ENCODE data around the gene FBH1. TPM values are rescaled to one million over a fixed set of nuclear protein-coding genes. Genes with fewer than 3 reads are reported as not detected.
"Not testable (repeated sequence)": the region's sequence is repeated elsewhere in the genome, so short reads cannot be mapped to it uniquely, and the experiment has no call there.

FBH1 gene
- total RNA-seq, 5 donors from 2014 or later (not counting 1 experiment from before 2014, with no cell fraction given): 72.8 to 95.5 (median 86.2) TPM

DNA sequence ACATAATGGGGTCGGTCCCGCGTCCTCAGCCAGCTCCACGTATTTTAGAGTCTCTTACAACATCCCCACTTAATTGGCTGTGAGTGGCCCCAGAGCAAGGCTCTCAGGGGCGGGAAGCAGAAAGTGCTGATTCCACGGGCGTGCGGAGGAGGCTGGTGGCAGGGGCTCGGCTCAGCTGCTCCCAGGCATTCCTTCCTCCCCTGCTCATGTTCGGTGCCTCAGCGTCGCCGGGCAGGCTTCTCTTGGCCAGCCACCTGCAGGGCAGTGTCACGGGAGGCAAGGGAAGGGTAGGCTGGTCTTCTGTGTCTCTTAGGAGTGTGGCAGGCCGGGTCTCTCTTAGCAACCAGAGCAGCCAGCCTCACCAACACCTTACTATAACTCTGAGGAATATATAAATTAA, 53.5 kb downstream of the FBH1 start:
- Histone ChIP-seq H3K4me3 (ENCODE audit: control insufficient read depth in 1 of 2, extremely low read depth in 1 of 2, low read length in 1 of 2) (no peak overlapping the region), H3K36me3 (ENCODE audit: control insufficient read depth in 2 of 2, extremely low read depth in 1 of 2, insufficient read depth in 1 of 2, low read length in 1 of 2) (no peaks in the 10 kb centered on the region), H3K27me3 (replicated peaks in 1 of 2; ENCODE audit: control insufficient read depth in 2 of 2, extremely low read depth in 1 of 2, insufficient read depth in 2 of 2, low read length in 1 of 2) (no peaks in the 10 kb centered on the region), H3K4me1 (ENCODE audit: control insufficient read depth in 1 of 2, extremely low read depth in 1 of 2, insufficient read depth in 2 of 2, low read length in 2 of 2) (peaks cover 0 to 13% of the 10 kb centered on the region in 2 experiments), H3K27ac (ENCODE audit: low read length) (no peak overlapping the region), H3K9me3 (no peaks in the 10 kb centered on the region)
- POLR2A ChIA-PET: no interaction called here
- peaks cover 3% of the 10 kb centered on the region for H3K36me3 Mint-ChIP-seq
- peaks cover 0 to 1% of the 10 kb centered on the region in 2 donors for H3K27me3 Mint-ChIP-seq
- H3K4me1 Mint-ChIP-seq: peaks cover 9 to 12% (median 12%) of the 10 kb centered on the region in 3 donors
- ATAC-seq (replicated peaks in 1 of 4) (no peak), DNase-seq (no peak)
- no peak overlapping the region for H3K4me3 Mint-ChIP-seq
- H3K9me3 Mint-ChIP-seq: no peaks in the 10 kb centered on the region
- CTCF ChIA-PET: interaction anchor here in 1 of 2 donors (0.7 kb wide), 1 partner anchor 95 kb away, joined by 3 read pairs; no protein-coding TSS in a partner anchor
- no peak overlapping the region for H3K27ac Mint-ChIP-seq
- 69% methylated on average over 5 of the region's 15 CpGs for WGBS (ENCODE audit: insufficient coverage)

DNA sequence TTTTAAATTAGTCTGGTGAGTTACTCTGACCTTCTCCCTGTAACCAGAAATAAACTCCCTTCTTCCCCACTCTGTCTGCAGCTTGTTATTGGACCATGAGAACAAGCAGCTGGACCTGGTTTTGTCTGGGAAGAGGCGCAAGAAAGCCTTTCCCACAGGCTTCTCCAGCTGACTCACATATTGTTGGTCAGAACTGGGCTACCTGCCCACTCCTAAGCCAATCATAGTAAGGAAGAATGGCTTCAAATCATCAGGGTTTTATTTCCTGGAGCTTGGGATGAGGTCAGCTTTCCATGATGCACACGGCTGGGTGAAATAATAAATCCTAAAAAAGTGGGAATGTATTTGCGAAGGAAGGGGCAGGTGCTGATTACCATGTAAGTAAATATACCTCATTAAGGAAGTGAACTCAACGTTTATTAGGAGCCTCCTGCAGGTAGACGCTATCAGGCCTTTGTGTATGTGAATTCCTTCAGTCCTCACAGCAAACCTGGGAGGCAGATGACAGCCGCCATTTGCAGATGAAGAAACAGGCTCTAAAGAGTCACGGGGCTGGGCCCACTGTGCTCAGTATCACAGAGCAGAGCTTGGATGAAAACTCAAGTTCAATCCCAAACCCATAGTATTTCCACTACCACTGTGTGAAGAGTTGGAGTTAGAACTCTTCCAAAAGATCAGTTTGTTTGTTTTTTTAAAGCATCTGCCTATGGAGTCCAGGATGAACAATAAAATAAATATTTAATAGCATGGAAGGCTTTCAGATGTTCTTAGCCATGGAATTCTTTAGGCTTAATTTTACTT, 54.5 kb downstream of the FBH1 start:
- H3K36me3 Mint-ChIP-seq: no peaks in the 10 kb centered on the region
- WGBS (ENCODE audit: insufficient coverage): no CpG with 5 or more reads among the region's 7 CpGs
- ChIA-PET POLR2A (no interaction called here), CTCF (no interaction called here)
- peaks cover 0 to 1% of the 10 kb centered on the region in 2 donors for H3K27me3 Mint-ChIP-seq
- H3K4me1 Mint-ChIP-seq: peaks cover 9 to 12% (median 12%) of the 10 kb centered on the region in 3 donors
- Histone ChIP-seq H3K36me3 (ENCODE audit: control insufficient read depth in 2 of 2, extremely low read depth in 1 of 2, insufficient read depth in 1 of 2, low read length in 1 of 2) (no peaks in the 10 kb centered on the region), H3K4me3 (ENCODE audit: control insufficient read depth in 1 of 2, extremely low read depth in 1 of 2, low read length in 1 of 2) (no peak overlapping the region), H3K27me3 (replicated peaks in 1 of 2; ENCODE audit: control insufficient read depth in 2 of 2, extremely low read depth in 1 of 2, insufficient read depth in 2 of 2, low read length in 1 of 2) (no peaks in the 10 kb centered on the region), H3K27ac (ENCODE audit: low read length) (no peak overlapping the region), H3K9me3 (no peaks in the 10 kb centered on the region), H3K4me1 (ENCODE audit: control insufficient read depth in 1 of 2, extremely low read depth in 1 of 2, insufficient read depth in 2 of 2, low read length in 2 of 2) (peaks cover 0 to 13% of the 10 kb centered on the region in 2 experiments)
- no peak overlapping the region for H3K27ac Mint-ChIP-seq
- no peak for DNase-seq
- ATAC-seq (replicated peaks in 1 of 4): no peak
- no peak overlapping the region for H3K4me3 Mint-ChIP-seq
- no peaks in the 10 kb centered on the region for H3K9me3 Mint-ChIP-seq

DNA sequence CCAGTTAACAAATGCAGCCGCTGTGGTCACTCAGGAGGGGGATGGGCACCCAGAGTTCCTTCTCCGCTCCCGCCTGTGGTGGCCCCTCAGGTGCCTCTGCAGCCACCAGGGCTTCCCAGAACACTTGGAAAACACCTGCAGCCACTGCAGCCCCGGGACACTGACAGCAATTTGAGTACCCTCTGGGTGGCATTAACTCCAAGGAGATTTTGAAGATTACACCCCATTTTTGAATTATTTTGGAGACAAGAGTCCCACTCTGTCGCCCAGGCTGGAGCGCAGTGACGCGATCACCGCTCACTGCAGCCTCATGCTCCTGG, 55.1 kb downstream of the FBH1 start:
- H3K27ac Mint-ChIP-seq: no peak overlapping the region
- H3K36me3 ChIP-seq (ENCODE audit: control insufficient read depth in 2 of 2, extremely low read depth in 1 of 2, insufficient read depth in 1 of 2, low read length in 1 of 2): no peaks in the 10 kb centered on the region
- ChIA-PET CTCF (no interaction called here), POLR2A (no interaction called here)
- H3K4me3 ChIP-seq (ENCODE audit: control insufficient read depth in 1 of 2, extremely low read depth in 1 of 2, low read length in 1 of 2): no peak overlapping the region
- no peak overlapping the region for H3K4me3 Mint-ChIP-seq
- peaks cover 0 to 13% of the 10 kb centered on the region in 2 experiments for H3K4me1 ChIP-seq (ENCODE audit: control insufficient read depth in 1 of 2, extremely low read depth in 1 of 2, insufficient read depth in 2 of 2, low read length in 2 of 2)
- no peak overlapping the region for H3K27ac ChIP-seq (ENCODE audit: low read length)
- no peak for ATAC-seq (replicated peaks in 1 of 4)
- DNase-seq: no peak
- H3K27me3 ChIP-seq (replicated peaks in 1 of 2; ENCODE audit: control insufficient read depth in 2 of 2, extremely low read depth in 1 of 2, insufficient read depth in 2 of 2, low read length in 1 of 2): no peaks in the 10 kb centered on the region
- H3K9me3 ChIP-seq: no peaks in the 10 kb centered on the region
- peaks cover 0 to 1% of the 10 kb centered on the region in 2 donors for H3K27me3 Mint-ChIP-seq
- H3K36me3 Mint-ChIP-seq: no peaks in the 10 kb centered on the region
- H3K4me1 Mint-ChIP-seq: peaks cover 9 to 12% (median 12%) of the 10 kb centered on the region in 3 donors
- no peaks in the 10 kb centered on the region for H3K9me3 Mint-ChIP-seq
- 81% methylated on average over 9 of the region's 9 CpGs for WGBS (ENCODE audit: insufficient coverage)

DNA sequence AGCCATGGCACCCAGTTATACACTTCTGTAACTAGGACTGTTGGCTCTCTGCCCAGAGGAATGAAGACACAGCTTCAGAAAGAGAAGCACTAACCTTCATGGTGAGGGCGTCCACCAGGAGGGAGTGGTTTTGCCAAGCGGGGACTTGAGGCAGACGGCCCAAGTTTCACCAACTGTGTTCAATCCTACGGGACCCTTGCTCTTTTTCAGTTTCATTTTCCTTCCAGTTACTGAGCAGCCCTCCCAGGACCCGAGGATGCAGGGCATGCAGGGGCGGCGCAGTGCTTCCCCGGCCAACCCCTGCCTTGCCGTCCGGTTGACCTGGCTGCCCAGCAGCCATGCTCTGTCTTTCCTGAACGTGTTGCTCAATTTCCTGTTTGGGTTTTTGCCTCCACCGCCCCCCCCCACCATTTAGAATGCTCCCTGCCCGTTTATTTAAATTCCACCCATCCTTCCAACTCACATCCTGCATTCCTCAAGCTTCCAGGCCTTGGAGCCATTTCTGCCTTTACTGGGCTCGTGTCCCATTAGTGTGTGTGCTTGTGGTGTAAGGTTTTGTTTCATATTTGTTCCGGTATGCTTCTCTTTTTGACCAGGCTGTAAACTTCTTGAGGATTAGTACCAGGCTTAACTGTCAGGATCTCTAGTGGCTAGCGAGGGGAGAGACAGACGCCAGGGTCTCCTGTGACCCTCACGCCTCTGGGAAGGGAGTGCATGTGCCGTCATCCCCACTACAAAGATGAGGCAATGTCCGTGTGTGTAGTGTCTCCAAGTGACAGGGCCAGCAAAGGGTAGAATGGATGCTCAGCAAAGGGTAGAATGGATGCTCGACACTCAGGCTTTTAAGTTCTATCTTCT, 55.7 kb downstream of the FBH1 start:
- Histone ChIP-seq H3K27ac (ENCODE audit: low read length) (no peak overlapping the region), H3K27me3 (replicated peaks in 1 of 2; ENCODE audit: control insufficient read depth in 2 of 2, extremely low read depth in 1 of 2, insufficient read depth in 2 of 2, low read length in 1 of 2) (no peaks in the 10 kb centered on the region), H3K9me3 (no peaks in the 10 kb centered on the region), H3K4me1 (ENCODE audit: control insufficient read depth in 1 of 2, extremely low read depth in 1 of 2, insufficient read depth in 2 of 2, low read length in 2 of 2) (peaks cover 0 to 13% of the 10 kb centered on the region in 2 experiments), H3K4me3 (ENCODE audit: control insufficient read depth in 1 of 2, extremely low read depth in 1 of 2, low read length in 1 of 2) (no peak overlapping the region), H3K36me3 (ENCODE audit: control insufficient read depth in 2 of 2, extremely low read depth in 1 of 2, insufficient read depth in 1 of 2, low read length in 1 of 2) (no peaks in the 10 kb centered on the region)
- peaks cover 9 to 12% (median 12%) of the 10 kb centered on the region in 3 donors for H3K4me1 Mint-ChIP-seq
- no peaks in the 10 kb centered on the region for H3K9me3 Mint-ChIP-seq
- peaks cover 0 to 1% of the 10 kb centered on the region in 2 donors for H3K27me3 Mint-ChIP-seq
- ChIA-PET CTCF (interaction anchor here in 1 of 2 donors (0.6 kb wide), 1 partner anchor 61 kb away, joined by 5 read pairs; no protein-coding TSS in a partner anchor), POLR2A (no interaction called here)
- peak overlapping the region; percentile 44 to 71 (median 61) for H3K4me3 Mint-ChIP-seq
- WGBS (ENCODE audit: insufficient coverage): 70% methylated on average over 11 of the region's 21 CpGs
- ATAC-seq (replicated peaks in 1 of 4): no peak
- peak overlapping the region in 1 of 2 donors; percentile 52 for H3K27ac Mint-ChIP-seq
- no peak for DNase-seq
- H3K36me3 Mint-ChIP-seq: no peaks in the 10 kb centered on the region

DNA sequence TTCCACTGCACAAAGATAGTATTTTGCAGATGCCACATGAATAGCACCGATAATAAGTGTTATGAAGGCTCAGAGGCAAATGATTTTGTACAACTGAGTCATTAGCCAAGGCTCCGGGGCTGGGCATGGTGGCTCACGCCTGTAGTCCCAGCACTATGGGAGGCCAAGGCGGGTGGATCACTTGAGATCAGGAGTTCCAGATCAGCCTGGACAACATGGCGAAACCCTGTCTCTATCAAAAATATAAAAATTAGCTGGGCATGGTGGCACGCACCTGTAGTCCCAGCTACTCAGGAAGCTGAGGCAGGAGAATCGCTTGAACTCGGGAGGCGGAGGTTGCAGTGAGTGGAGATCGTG, 56.4 kb downstream of the FBH1 start:
- peaks cover 9 to 12% (median 12%) of the 10 kb centered on the region in 3 donors for H3K4me1 Mint-ChIP-seq

DNA sequence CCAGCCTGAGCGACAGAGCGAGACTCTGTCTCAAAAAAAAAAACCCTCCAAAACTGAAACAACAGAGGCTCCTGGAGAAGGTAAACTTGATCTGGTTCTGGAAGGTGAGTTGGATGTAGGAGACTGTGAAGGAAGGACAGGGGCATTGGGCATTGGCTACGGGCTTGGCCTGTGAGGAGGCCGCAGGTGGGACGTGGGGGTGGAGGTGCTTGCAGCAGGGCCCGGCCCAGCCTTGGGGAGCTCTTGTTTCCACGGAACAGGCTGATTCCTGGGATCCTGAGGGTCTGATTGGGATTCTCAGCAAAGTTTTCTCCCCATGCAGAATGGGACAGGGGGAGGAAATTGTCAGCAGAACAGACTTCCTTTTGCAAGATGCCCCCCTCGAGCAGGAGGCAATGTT, 56.7 kb downstream of the FBH1 start:
- WGBS (ENCODE audit: insufficient coverage): 80% methylated on average over 5 of the region's 8 CpGs
- Mint-ChIP-seq H3K4me3 (no peak overlapping the region), H3K9me3 (no peaks in the 10 kb centered on the region), H3K36me3 (no peaks in the 10 kb centered on the region), H3K4me1 (peaks cover 9 to 12% (median 12%) of the 10 kb centered on the region in 3 donors), H3K27me3 (peaks cover 0 to 1% of the 10 kb centered on the region in 2 donors), H3K27ac (no peak overlapping the region)
- ChIA-PET POLR2A (no interaction called here), CTCF (no interaction called here)
- H3K4me3 ChIP-seq (ENCODE audit: control insufficient read depth in 1 of 2, extremely low read depth in 1 of 2, low read length in 1 of 2): no peak overlapping the region
- no peaks in the 10 kb centered on the region for H3K27me3 ChIP-seq (replicated peaks in 1 of 2; ENCODE audit: control insufficient read depth in 2 of 2, extremely low read depth in 1 of 2, insufficient read depth in 2 of 2, low read length in 1 of 2)
- H3K4me1 ChIP-seq (ENCODE audit: control insufficient read depth in 1 of 2, extremely low read depth in 1 of 2, insufficient read depth in 2 of 2, low read length in 2 of 2): peaks cover 0 to 13% of the 10 kb centered on the region in 2 experiments
- H3K27ac ChIP-seq (ENCODE audit: low read length): no peak overlapping the region
- H3K36me3 ChIP-seq (ENCODE audit: control insufficient read depth in 2 of 2, extremely low read depth in 1 of 2, insufficient read depth in 1 of 2, low read length in 1 of 2): no peaks in the 10 kb centered on the region
- H3K9me3 ChIP-seq: no peaks in the 10 kb centered on the region
- DNase-seq (no peak), ATAC-seq (replicated peaks in 1 of 4) (no peak)

More for the DNA sequence above, 56.4 kb downstream of the FBH1 start:
- H3K9me3 Mint-ChIP-seq; H3K27me3 Mint-ChIP-seq; DNase-seq; H3K36me3 Mint-ChIP-seq; H3K36me3 ChIP-seq (ENCODE audit: control insufficient read depth in 2 of 2, extremely low read depth in 1 of 2, insufficient read depth in 1 of 2, low read length in 1 of 2); H3K27ac ChIP-seq (ENCODE audit: low read length); H3K27ac Mint-ChIP-seq; ATAC-seq (replicated peaks in 1 of 4); POLR2A ChIA-PET; H3K9me3 ChIP-seq; H3K27me3 ChIP-seq (replicated peaks in 1 of 2; ENCODE audit: control insufficient read depth in 2 of 2, extremely low read depth in 1 of 2, insufficient read depth in 2 of 2, low read length in 1 of 2); H3K4me3 ChIP-seq (ENCODE audit: control insufficient read depth in 1 of 2, extremely low read depth in 1 of 2, low read length in 1 of 2): not testable (repeated sequence)
- H3K4me3 Mint-ChIP-seq: peak overlapping the region in 2 of 3 donors; percentile 61 to 71
- CTCF ChIA-PET: interaction anchor here in 1 of 2 donors (0.6 kb wide), 1 partner anchor 60 kb away, joined by 5 read pairs; no protein-coding TSS in a partner anchor
- H3K4me1 ChIP-seq (ENCODE audit: control insufficient read depth in 1 of 2, extremely low read depth in 1 of 2, insufficient read depth in 2 of 2, low read length in 2 of 2): peaks cover 0 to 13% of the 10 kb centered on the region in 2 experiments
- 96% methylated on average over 4 of the region's 10 CpGs for WGBS (ENCODE audit: insufficient coverage)
